HepG2 (cell line): ENCODE data around the gene ANKRD31. TPM values are rescaled to one million over a fixed set of nuclear protein-coding genes. Genes with fewer than 3 reads are reported as not detected.

Experiments
- ATF2 ChIP-seq: sonication (generic); formaldehyde crosslinking; IDR thresholded peaks from 2 replicates; pipeline ENCODE4 v1.4.0; 2020; ENCODE audit warnings: missing genetic modification reagents
- CC2D1A ChIP-seq: sonication (generic); formaldehyde crosslinking; IDR thresholded peaks from 2 replicates; pipeline ENCODE4 v1.8.1; 2023; ENCODE audit warnings: mild to moderate bottlenecking, missing genetic modification reagents
- CTCF ChIP-seq: sonication (generic); formaldehyde crosslinking; IDR thresholded peaks from 2 replicates; pipeline ENCODE4 v1.5.0; 2020; ENCODE audit warnings: mild to moderate bottlenecking, missing genetic modification reagents, moderate library complexity
- KDM5A ChIP-seq: fragments of 200-600 bp; sonication (generic); IDR thresholded peaks from 2 replicates; pipeline ENCODE4 v1.7.0; 2018; ENCODE audit warnings: antibody characterized with exemption, mild to moderate bottlenecking, low read length, borderline replicate concordance
- KLF16 ChIP-seq, 2 experiments: sonication (generic) in 1 of 2; formaldehyde crosslinking in 1 of 2; IDR thresholded peaks; 2 replicates each; pipeline versions ENCODE4 v1.6.1 to v1.8.0; 2016 to 2023; ENCODE audit warnings: missing genetic modification reagents in 2 of 2, missing compliant biosample characterization in 1 of 2
- MTA1 ChIP-seq: sonication (generic); formaldehyde crosslinking; IDR thresholded peaks from 2 replicates; pipeline ENCODE4 v1.4.0; 2020; ENCODE audit warnings: missing genetic modification reagents, mild to moderate bottlenecking, borderline replicate concordance
- PAXIP1 ChIP-seq: sonication (generic); formaldehyde crosslinking; conservative IDR thresholded peaks from 2 replicates; pipeline ENCODE4 v1.4.0; 2020; ENCODE audit warnings: mild to moderate bottlenecking, missing genetic modification reagents, moderate library complexity
- PHF8 ChIP-seq: sonication (generic); formaldehyde crosslinking; IDR thresholded peaks from 2 replicates; pipeline ENCODE4 v1.5.0; 2020; ENCODE audit warnings: missing genetic modification reagents
- SP1 ChIP-seq, 2 experiments: fragments of 450-650 bp in 1 of 2; sonication (generic) in 1 of 2; formaldehyde crosslinking in 1 of 2; IDR thresholded peaks; 2 replicates each; pipeline versions ENCODE4 v1.4.0 to v1.6.1; 2016 to 2020; ENCODE audit warnings: missing genetic modification reagents in 1 of 2
- TFDP2 ChIP-seq: sonication (generic); formaldehyde crosslinking; IDR thresholded peaks from 2 replicates; pipeline ENCODE4 v1.4.0; 2020; ENCODE audit warnings: missing genetic modification reagents
- ZNF264 ChIP-seq: sonication (generic); formaldehyde crosslinking; IDR thresholded peaks from 2 replicates; pipeline ENCODE4 v1.4.0; 2020; ENCODE audit warnings: missing genetic modification reagents
- ZNF274 ChIP-seq: sonication (generic); formaldehyde crosslinking; IDR thresholded peaks from 2 replicates; pipeline ENCODE4 v1.5.1; 2020; ENCODE audit warnings: mild to moderate bottlenecking, missing genetic modification reagents
- ZNF556 ChIP-seq: sonication (generic); formaldehyde crosslinking; IDR thresholded peaks from 2 replicates; pipeline ENCODE4 v1.4.0; 2020; ENCODE audit warnings: mild to moderate bottlenecking, missing genetic modification reagents, borderline replicate concordance
- ZNF569 ChIP-seq: sonication (generic); formaldehyde crosslinking; IDR thresholded peaks from 2 replicates; pipeline ENCODE4 v1.5.0; 2020; ENCODE audit warnings: mild to moderate bottlenecking, missing genetic modification reagents, moderate library complexity, borderline replicate concordance
- ZNF710 ChIP-seq: sonication (generic); formaldehyde crosslinking; IDR thresholded peaks from 2 replicates; pipeline ENCODE4 v1.5.0; 2020; ENCODE audit warnings: mild to moderate bottlenecking, missing genetic modification reagents, borderline replicate concordance
- ZNF747 ChIP-seq: sonication (generic); formaldehyde crosslinking; IDR thresholded peaks from 2 replicates; pipeline ENCODE4 v1.8.1; 2023; ENCODE audit warnings: missing genetic modification reagents, mild to moderate bottlenecking, borderline replicate concordance
- ZNF878 ChIP-seq: sonication (generic); formaldehyde crosslinking; IDR thresholded peaks from 2 replicates; pipeline ENCODE4 v1.8.1; 2023; ENCODE audit warnings: mild to moderate bottlenecking, missing genetic modification reagents, moderate library complexity
- polyA plus RNA-seq, 8 experiments: library from polyadenylated mRNA; depleted of rRNA in 3 of 8; stranded (reverse) in 7 of 8; unstranded in 1 of 8; fragments of >200 nt; fragmentation: Illumina TruSeq in 4 of 8; extraction: Trizol in 4 of 8; gene quantifications; 2 replicates each; pipeline versions ENCODE4 v1.2.1 to v1.2.3, GENCODE V29; 2011 to 2016; ENCODE audit warnings: low read depth in 4 of 8, missing spikeins in 1 of 8, mixed read lengths in 1 of 8; ENCODE audit not compliant: insufficient read depth in 1 of 8
- total RNA-seq, 5 experiments: library from RNA; depleted of rRNA; stranded (reverse); fragments of >200 nt; fragmentation: Illumina TruSeq; extraction: Trizol; gene quantifications; 2 replicates each; pipeline ENCODE4 v1.2.3, GENCODE V29; 2016; ENCODE audit warnings: low read depth in 1 of 5

The ANKRD31 gene
- total and polyA plus RNA-seq, 2 of the 13 experiments (the other 11 are each of a cell fraction or from before 2014, with no cell fraction given): 0.01 to 0.09 TPM

- TF ChIP-seq ATF2 (CRISPR knock-in tag) (no peak), CC2D1A (CRISPR knock-in tag) (no peak), CTCF (CRISPR knock-in tag) (peak; percentile 44), KDM5A (no peak), PAXIP1 (no peak), PHF8 (CRISPR knock-in tag) (peak; percentile 50), ZNF710 (CRISPR knock-in tag) (no peak), ZNF264 (0 out of 2 replicates have a peak, but pooled peaks have one; percentile 38), ZNF878 (CRISPR knock-in tag) (no peak), ZNF747 (no peak), ZNF556 (CRISPR knock-in tag) (no peak), ZNF274 (CRISPR knock-in tag) (0 out of 2 replicates have a peak, but pooled peaks have one; percentile 2), SP1 (IDR thresholded peaks at IDR 0.05) (no peak), SP1 (CRISPR knock-in tag; IDR thresholded peaks at IDR 0.05) (no peak), ZNF569 (CRISPR knock-in tag) (no peak), KLF16 (CRISPR knock-in tag; IDR thresholded peaks at IDR 0.05) (no peak), TFDP2 (CRISPR knock-in tag) (peak; percentile 80), MTA1 (CRISPR knock-in tag) (no peak)
Observed at GRCh38 chr5:75053304-75054133, 183.2 kb downstream of the ANKRD31 start (continued).
